Amniotic epithelial cell (primary cell): ENCODE measurements around the gene RSBN1.
A peak's percentile ranks its signal among the peaks of the same experiment; 100 is the strongest.

Source experiments
- DNase-seq: peaks from one replicate; pipeline ENCODE4 v3.0.0-alpha.2; 2010; ENCODE audit warnings: low read depth

The RSBN1 gene

DNA sequence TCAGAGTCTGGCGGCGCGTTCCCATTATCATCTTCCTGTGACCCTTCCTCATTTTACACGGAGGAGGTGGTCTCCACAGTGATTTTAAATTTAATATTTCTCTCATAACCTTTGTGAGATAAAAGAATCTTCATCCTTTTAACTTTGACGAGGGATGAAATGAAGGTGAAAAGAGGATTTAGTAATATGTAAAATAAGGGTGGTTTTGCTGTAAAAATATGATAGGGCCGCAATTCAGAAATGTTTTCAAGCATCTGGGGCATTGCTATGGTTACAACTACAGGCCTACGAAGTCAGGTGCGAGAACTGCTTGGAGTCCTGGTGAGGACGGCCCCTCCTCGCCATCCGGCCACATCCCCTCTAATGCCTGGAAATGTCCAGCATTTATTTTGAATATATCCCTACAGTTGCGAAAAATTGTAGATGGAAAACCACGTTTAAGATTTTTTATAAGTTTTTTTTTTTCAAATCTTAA lies 422 bp upstream of the RSBN1 start:
- peak; percentile 33 for DNase-seq

DNA sequence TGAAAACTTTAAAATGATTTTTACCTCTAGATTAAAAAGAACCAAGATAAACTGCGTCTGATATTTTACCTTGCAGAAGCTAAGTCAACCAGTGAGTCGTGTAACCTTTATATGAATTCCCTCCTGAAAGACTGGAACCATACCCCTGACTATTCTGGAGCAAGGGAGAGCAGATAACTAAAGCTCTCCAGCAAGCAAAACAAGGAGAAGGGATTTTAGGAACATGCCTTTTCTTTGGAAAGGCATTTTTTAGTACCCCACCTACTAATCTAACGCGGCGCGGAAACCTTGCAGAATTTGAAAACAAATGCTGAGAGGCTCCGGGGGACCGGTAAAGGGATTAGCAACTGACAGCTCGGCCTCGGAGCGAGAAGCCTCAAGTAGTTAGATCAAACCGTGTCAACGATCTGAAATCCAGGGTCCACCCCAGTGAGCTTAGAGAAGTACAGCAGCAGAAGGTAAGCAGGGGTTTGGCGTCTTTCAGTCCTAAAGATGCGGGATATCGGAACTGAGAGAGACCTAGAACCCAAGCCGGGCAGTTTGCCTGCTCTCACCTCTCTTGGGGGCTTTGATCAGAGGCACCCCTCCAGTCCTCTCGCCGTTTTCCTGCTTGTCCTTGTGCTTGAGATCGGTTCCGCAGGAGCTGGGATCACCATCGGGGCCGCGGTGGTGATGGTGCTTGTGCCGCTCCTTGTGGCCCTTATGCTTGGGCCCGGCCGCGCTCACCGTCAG lies 954 bp downstream of the RSBN1 start:
- DNase-seq: no peak

DNA sequence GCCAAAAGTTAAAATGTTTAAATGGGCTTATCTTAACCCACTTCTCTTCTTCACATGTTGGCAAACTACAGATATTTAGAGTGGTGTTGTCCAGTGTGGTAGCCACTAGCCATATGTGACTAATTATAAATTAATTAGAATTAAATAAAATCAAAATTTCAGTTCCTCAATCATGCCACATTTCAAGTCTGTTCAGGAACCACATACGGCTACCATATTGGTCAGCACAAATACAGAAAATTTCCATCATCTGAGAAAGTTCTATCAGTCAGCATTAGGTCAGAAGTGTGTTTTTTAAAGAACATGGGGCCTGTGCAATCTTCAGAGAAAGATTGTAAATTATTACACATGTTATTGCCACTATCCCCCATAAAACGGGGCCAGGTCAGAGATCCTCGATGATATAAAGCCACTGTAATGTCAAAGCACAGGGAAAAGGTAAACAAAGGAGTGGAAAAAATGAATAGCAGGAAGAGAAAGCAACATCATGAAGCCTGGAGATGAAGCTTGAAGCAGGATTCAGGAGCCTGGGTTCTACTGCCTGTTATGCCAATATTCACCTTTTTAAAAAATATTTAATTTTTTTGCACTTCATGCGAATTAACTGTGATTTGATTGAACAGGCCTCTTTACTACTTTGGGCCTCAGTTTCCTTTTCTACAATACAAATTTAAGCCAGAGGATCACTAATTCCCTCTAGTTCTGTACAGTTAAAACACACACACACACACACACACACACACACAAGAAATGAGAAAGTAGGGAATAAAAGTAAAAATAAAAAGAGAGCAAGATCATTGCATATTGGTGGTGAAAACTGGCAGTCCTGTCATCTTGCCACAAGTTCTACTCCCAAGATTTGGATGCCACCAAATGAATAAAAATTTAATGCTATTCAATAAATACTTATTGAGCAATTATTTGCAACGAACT lies 2.3 kb downstream of the RSBN1 start:
- DNase-seq: peak; percentile 26

DNA sequence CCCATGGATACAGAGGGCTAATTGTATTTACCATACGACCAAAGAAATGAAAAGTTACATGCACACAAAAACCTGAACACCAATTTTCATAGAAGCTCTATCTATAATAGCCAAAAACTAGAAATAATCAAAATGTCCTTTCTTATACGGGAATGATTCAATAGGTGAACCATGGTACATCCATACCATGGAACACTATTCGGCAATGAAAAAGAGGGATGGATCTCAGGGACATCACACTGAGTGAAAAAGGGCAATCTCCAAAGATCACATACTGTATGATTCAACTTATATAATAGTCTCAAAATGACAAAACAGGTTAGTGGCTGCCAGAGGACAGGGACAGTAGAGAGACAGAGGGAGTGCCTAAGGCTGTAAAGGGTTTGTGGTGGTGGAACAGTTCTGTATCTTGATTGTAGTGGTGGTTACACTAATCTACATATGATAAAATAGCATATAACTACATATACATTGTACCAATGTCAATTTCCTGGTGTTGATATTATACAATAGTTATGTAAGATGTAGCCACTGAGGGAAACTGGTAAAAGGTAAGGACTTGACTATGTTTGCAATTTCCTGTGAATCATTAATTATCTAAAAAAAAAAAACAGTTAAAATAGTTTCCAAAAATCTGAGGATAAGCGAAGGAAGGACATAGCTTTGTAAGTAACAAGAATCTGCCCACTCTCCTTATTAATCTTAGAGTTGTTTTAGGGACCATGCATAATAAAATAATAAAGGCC lies 3.7 kb downstream of the RSBN1 start:
- DNase-seq: no peak

DNA sequence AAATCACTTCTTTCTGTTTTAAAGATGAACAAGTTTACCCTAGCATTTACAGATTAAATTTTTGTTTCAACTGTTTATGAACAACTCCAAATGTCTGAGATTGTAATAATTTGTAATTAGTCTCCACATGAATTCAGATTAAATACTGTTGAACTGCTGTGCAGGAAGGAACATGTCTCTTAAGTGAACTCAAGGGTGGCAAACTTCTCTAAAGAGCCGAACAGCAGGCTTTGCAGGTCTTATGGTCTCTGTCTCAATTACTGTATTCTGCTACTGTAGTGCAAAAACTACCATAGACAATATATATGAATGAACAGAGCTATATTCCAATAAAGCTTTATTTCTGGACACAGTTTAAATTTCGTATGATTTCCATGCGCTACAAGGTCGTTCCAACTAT lies 6.6 kb downstream of the RSBN1 start:
- DNase-seq: no peak

DNA sequence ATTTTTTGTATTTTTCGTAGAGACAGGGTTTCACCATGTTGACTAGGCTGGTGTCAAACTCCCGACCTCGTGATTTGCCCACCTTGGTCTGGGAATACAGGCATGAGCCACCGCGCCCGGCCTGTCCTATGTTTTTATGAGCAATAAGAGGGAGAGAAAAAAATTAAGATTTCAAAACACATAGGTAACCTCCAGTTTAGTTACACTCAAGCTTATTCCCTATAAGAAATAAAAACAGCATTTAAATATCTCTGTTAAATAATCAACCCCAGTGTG lies 7.1 kb downstream of the RSBN1 start:
- DNase-seq: no peak

DNA sequence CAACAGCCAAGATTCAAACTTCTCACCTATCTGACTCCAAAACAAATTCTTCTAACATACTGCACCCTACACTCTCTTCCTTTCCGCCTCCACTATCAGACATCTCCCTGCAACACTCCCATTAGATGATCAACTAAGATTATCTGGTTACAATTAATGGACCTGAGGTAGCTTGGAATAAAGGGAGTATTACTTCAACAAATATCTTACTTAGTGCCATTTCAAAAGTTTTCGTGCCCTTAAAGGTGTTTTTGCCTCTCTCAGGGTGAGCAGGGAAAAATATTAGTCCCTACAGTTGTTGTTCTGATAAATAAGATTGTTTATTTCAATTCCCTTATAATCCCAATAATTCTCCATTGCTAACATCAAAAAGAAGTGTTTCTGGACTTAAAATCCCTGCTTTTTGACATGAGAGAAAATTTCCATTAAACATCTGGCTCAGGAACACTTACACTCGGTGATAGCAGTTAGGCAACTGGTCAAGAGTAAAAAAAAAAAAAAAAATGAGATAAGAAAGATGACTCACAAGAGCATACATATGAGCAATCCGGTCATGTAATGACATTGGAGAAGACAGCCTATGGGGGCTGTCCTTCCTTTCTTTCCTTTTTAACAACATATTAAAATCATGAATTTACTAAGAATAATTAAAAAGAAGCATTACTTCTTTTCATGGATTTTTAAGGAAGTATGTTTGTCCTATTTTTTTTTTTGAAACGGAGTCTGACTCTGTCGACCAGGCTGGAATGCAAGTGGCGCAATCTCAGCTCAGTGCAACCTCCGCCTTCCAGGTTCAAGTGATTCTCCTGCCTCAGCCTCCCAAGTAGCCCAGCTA lies 7.6 kb downstream of the RSBN1 start:
- peak; percentile 92 for DNase-seq

DNA sequence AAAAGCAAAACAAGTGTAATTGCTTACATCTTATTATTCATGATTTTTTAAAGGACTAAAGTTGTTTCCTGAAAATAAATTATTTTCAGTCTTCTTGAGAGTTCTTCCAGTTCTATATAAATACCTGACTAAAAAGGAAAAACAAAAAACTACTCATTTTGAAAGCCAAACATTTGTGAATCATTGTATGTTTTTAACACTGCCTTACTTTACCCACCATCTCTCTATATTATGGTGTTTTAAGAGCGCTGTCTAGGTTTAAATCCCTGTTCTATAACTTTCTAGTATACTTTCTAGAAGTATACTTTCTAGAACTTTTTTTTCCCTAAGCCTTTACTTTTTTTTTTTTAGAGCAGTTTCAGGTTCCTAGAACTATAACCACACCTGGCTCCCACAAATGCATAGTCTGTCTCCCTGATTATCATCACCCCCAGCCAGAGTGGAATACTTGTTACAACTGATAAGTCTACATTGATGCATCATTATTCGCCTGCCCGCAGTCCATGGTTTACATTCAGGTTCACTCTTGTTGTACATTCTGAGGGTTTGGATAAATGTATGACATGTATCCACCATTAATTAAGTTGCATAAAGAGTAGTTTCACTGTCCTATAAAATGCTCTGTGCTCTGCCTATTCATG lies 9.8 kb downstream of the RSBN1 start:
- no peak for DNase-seq

DNA sequence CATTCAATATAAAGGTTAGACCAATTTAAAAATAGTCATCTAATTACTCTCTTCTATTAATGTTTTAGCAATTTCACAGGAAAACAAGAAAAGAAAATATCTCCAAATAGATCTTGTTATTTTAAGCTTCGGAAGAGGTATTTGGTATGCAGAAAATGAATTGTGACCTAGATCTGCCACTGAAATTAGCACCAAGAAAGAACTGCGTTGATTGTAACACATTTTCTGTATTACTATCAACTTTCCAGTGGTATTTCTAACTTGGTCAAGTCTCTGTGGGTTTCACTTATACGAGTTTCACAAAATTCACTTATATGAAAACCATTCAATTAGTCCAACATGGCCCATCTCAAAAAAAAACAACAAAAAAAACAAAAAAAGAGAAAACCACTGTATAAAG lies 11.8 kb downstream of the RSBN1 start:
- DNase-seq: no peak

DNA sequence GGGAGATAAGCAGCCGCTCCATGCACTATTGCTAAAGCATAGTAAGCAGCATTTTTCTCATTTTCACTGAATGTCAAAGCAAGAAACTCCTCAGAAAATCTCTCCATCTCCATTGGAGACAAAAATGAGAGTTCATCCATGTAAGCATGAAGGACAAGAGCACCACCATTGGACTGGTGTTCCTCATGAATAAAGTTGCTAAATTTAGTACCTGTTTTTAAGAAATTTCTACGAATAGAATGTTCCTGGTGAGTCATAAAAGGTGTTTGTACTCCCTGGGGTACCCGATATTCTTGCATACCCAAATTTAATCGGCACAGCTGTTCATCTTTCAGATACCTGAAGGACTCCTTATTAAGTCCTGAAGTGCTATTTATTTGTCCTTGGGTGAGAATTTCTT lies 14.8 kb downstream of the RSBN1 start:
- DNase-seq: no peak

DNA sequence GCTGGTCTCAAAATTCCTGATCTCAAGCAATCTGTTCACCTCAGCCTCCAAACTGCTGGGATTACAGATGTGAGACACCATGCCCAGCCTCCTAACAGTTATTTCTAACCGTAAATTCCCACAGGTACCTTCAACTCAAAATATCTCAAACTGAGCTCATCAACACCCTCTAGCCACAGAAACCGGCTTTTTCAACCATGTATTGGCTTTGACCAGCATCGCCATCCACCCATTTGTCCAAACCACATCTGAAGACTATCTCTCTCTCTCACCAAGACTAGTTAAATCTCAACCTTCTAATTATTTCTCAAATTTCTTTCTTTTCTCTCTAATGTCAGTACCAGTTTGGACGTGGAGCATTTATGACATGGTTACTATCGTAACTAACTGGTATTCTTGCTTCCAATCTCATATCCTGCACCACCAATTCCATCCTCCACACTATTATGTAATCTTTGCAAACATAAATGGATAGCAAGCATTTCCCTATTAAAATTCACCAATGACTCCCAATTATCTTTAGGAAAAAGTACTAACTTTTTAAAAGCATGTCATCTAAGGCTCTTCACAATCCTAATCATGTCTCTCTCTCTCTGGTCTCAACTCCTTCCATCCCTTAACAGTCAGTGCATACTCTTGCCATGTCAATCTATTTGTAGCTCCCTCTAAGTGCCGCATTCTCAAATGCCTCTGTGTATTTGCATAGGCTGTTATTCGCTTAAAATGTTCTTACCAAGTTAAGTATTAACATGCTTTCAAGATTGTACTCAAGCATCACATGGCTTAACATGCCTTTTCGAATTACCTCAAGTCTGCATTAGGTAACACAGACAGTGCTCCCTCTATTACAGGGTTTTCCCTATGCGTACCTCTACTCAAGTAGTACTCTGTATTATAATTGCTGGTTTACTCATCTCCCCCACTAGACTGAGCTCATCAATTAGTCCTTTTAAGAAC lies 18.1 kb downstream of the RSBN1 start:
- DNase-seq: no peak

DNA sequence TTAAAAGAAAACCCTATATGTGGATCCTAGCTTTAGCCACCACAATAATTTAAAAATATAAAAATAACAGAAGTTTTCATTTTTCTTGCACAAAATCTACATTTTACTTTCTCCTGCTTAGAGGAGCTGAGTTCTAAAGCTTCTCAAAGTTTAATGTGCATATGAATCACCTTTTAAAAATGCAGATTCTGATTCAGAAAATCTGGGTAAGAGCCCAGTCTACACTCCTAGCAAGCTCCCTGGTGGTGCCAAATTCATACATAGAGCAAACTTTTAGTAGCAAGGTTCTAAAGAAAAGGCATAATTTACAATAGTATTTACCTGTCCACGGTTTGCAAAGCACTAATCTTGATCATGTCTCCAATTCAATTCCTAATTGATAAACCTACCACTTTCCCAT lies 19.3 kb downstream of the RSBN1 start:
- DNase-seq: no peak

DNA sequence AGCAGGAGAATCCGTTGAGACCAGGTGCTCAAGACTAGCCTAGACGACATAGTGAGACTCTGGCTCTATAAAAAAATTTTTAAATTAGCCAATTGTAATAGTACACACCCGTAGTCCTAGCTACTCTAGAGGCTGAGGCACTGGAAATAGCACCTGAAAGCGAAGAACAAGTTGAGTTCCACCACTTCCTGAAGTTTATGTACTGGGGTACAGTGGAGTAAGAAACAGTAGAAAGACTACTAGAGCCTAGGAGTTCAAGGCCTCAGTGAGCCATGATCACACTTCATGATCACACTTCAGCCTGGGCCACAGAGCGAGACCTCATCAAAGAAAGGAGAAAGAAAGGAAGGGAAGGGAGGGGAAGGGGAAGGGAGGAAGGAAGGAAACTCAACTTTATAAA lies 19.8 kb downstream of the RSBN1 start:
- DNase-seq: no peak

DNA sequence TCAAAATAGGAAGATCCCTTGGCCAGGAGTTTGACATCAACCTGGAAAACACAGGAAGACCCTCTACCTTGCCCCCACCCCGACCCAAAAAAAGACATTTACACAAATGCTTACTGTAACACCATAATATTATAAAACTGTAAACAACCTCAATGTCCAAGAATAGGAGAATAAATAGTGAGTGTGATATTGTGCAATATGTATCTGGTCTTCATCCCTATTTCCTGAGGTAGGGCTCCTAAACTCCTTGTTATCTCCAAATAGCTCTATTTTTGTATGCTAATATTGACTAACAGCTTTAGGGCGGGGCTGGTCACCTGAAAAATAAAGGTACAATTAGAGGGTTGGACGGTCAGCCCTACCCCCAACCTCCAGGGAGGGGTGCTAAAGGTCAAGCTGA lies 23.5 kb downstream of the RSBN1 start:
- no peak for DNase-seq

DNA sequence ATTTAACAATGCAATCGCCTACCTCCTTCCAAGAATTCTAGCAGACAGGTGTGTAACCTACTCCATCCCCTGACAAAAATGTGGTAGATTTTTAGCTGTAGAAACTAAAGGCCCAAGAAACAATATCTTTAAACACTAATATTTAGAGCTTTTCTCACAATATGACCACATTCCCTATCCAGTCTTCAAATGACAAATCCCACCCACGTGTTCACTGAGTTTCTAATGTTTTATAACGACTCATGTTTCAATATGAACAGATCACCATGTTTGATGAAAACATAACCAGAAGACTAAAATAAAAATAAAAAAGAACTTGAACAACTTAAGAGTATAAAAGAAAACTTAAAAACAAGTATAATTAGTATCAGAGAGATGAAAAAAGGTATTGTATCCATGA lies 24.6 kb downstream of the RSBN1 start:
- no peak for DNase-seq

DNA sequence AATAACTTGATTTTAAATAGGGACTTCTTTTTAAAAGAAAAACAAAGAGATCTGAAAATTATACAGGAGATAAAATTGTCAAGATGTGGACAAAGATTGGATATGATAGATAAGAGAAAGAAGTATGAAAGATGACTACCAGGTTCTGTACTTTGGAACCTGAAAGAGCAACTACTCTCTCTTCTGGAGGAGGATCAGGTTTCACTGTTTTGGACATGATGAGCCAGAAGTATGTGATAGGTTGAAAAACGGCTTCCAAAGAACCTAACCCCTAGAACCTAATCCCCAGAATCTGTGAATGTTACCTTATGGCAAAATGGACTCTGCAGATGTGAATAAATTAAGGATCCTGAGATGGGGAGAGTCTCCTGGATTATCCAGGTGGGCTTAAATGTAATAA lies 26.2 kb downstream of the RSBN1 start:
- peak; percentile 24 for DNase-seq

DNA sequence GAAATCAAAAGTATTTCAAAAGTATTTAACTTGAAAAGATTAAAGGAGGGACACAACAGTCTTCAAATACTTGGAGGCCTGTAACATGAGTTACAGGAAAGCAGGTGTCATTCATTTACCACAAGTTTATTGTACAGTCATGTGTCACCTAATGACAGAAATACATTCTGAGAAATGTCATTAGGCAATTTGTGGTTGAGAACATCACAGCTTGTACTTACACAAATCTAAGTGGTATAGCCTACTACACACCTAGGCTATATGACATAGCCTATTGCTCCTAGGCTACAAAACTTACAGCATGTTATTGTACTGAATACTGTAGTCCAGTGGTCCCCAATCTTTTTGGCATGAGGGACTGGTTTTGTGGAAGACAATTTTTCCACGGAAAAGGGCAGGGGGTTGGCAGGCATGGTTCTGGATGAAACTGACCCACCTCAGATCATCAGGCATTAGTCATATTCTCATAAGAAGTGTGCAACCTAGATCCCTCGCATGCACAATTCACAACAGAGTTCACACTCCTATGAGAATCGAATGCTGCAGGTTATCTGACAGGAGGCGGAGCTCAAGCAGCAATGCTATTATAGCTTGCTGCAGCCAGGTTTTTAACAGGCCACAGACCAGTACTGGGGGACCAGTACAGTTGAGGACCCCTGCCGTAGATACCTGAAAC lies 28.0 kb downstream of the RSBN1 start:
- no peak for DNase-seq

DNA sequence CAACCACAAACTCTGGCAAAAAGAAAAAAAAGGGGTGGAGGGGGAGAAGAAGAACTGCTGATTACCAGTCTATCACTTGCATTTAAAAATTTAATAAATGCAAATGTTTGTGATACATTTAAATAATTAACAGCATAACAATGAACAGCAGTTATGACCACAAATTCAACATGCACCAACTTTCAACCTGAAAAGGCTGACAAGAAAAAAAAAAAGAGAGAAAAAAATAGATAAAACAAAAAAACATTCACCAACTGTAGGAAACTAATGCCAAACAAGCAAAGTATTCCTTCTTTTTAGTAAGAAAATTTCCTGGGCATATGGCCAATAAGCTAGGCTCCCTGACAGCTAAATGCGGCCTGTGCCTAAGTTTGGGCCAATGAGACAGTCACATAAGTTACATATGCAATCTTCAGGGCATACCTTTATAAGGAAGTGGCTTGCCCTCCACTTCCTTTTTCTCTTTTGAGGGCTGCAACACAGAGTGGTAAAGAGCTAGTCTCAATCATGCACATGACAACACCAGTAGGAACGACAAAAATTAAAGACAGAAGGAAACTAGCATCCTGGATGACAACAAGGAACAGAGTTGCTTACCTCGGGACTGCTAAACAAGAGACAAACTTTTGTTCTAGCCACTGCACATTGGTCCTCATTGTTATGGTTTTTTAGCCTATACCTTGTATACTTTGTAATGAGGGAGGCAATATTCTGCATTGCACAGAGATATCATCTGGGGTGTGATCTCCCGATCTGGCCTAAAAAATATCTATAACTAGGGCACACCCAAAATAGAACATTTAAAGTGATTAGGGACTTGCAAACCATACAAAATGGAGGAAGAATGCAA lies 28.8 kb downstream of the RSBN1 start:
- peak; percentile 27 for DNase-seq

DNA sequence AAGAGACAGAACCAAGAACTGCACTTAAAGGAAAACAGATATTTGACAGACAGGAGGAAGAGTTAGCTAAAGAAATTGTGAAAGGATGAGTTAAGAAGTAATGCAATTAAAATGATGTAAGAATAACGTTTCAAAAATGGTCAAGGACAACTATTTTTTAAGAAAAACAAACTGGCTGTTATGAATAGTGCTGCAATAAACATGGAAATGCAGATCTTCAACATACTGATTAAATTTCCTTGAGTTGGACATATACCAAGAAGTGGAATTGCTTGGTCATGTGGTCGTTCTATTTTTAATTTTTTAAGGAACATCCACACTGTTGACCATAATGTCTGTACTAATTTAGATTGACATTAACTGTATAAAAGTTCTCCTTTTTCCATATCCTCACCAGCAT lies 29.9 kb downstream of the RSBN1 start:
- DNase-seq: peak; percentile 44
